Adipose tissue (tissue), 3 donors: Measurements from ENCODE around the gene CYP46A1. TPM values are rescaled to one million over a fixed set of nuclear protein-coding genes. Genes with fewer than 3 reads are reported as not detected.

Experiments
- H3K27ac ChIP-seq: one replicate; pipeline ENCODE4 v1.5.1; 2013; ENCODE audit warnings: low read depth, low read length
- WGBS, 3 donors: extraction: QIAGEN DNeasy Blood & Tissue Kit; methylation state at CpG; one replicate each; pipeline ENCODE4 v1.1.7; 2013; 5-methylcytosine and 5-hydroxymethylcytosine counted together
- polyA plus RNA-seq, 3 donors: library from polyadenylated mRNA; stranded (reverse); fragments of 200-250 nt; gene quantifications; one replicate each; pipeline ENCODE4 v1.2.3, GENCODE V29; 2013
- donor health status: healthy with polysubstance abuse.
- donor health status: Bipolar disorder and iron deficiency.
- donor health status: healthy.

The CYP46A1 gene
- polyA plus RNA-seq, 3 donors: 0.84 to 1.6 (median 0.91) TPM

DNA sequence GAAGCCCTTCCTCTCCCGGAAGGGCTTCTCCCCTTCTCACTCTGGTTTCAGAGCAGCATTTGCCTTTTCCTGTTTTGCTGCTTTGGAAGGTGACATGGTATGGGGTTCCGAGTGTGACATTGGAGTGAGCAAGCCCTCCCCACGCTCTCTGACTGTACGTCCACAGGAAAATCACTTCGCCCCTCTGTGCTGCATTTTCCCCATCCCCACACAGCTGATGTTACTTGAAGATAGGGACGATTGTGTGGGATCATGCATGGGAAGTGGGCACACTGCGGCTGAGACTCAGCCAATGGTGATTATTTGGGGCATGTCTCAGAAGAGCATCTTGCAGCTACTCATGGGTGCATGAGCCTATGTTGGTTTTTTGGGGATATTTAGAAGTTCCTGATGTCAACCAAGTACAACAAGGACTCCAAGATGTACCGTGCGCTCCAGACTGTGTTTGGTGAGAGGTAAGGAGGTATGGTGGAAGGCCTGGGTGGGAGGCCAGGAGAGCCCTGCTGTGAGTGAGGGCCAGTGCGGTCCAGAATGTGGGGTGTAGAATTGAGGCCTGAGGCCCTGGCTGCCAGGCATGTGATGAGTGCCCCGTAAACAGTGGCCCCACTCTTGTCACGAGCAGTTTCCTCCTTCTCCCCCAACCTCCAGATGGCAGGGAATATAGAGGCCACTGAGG, 15.1 kb downstream of the CYP46A1 start:
- 70 to 85% (median 70%) methylated on average over 12 of the region's 12 CpGs for WGBS, 3 donors
- H3K27ac ChIP-seq: no peak overlapping the region

DNA sequence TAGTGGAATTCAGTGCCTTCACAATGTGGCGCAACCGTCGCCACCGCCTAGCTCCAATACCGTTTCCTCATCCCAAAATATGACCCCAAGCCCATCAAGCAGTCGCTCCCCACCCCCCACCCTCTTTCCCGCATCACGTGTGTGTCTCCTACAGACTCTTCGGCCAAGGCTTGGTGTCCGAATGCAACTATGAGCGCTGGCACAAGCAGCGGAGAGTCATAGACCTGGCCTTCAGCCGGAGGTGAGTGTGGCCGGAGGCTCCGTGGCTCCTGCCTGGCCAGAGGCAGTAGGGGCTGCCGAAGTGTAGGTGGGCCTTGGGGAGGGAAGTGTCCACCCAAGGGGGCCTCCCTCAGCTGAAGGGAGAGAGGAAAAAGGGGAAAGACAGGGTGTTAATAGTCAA, 15.8 kb downstream of the CYP46A1 start:
- H3K27ac ChIP-seq: no peak overlapping the region
- WGBS, 3 donors: 91 to 94% (median 93%) methylated on average over 16 of the region's 16 CpGs

- no peak overlapping the region for H3K27ac ChIP-seq
- WGBS, 3 donors: 94 to 96% (median 96%) methylated on average over 6 of the region's 6 CpGs
Measured at GRCh38 chr14:99700379-99700778, 16.3 kb downstream of the CYP46A1 start.

DNA sequence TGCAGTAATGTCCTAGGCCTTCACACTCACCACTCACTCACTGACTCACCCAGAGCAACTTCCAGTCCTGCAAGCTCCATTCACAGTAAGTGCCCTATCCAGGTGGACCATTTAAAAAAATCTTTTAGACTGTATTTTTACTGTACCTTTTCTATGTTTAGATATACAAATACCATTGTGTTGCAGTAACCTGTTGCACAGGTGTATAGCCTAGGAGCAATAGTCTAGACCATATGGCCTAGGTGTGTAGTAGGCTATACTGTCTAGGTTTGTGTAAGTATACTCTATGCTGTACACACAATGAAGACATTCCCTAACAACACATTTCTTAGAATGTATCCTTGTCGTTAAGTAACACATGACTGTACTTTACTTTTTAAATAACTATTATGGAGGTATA, 17.2 kb downstream of the CYP46A1 start:
- 97 to 100% (median 98%) methylated on average over 1 of the region's 1 CpG for WGBS, 3 donors
- no peak overlapping the region for H3K27ac ChIP-seq

DNA sequence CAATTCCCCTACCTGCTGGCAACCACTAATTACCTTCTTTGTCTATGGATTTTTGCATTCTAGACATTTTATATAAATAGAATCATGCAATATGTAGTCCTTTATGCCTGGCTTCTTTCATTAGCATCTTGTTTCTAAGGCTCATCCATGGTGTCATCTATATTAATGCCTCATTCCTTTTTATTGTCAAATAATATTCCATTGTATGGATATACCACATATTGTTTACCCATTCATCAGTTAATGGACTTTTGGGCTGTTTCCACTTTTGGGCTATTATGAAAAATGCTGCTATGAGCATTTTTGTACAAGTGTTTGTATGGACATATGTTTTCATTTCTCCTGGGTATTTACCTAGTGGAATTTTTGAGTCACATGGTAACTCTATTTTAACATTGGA, 18.0 kb downstream of the CYP46A1 start:
- H3K27ac ChIP-seq: no peak overlapping the region

- 94 to 96% (median 95%) methylated on average over 3 of the region's 3 CpGs for WGBS, 3 donors
- H3K27ac ChIP-seq: no peak overlapping the region
Measured at GRCh38 chr14:99703381-99703780, 19.3 kb downstream of the CYP46A1 start.

GRCh38 chr14:99704037-99704436, 19.9 kb downstream of the CYP46A1 start:
- no peak overlapping the region for H3K27ac ChIP-seq
- 95 to 100% (median 100%) methylated on average over 2 of the region's 2 CpGs for WGBS, 3 donors

- H3K27ac ChIP-seq: no peak overlapping the region
- 73 to 82% (median 81%) methylated on average over 8 of the region's 8 CpGs for WGBS, 3 donors
Measured at GRCh38 chr14:99706107-99706900, 22.2 kb downstream of the CYP46A1 start.

GRCh38 chr14:99707420-99707819, 23.3 kb downstream of the CYP46A1 start:
- 99 to 100% (median 100%) methylated on average over 2 of the region's 2 CpGs for WGBS, 3 donors
- no peak overlapping the region for H3K27ac ChIP-seq

- 95 to 97% (median 96%) methylated on average over 9 of the region's 9 CpGs for WGBS, 3 donors
- H3K27ac ChIP-seq: no peak overlapping the region
Measured at GRCh38 chr14:99707921-99708320, 23.8 kb downstream of the CYP46A1 start.

DNA sequence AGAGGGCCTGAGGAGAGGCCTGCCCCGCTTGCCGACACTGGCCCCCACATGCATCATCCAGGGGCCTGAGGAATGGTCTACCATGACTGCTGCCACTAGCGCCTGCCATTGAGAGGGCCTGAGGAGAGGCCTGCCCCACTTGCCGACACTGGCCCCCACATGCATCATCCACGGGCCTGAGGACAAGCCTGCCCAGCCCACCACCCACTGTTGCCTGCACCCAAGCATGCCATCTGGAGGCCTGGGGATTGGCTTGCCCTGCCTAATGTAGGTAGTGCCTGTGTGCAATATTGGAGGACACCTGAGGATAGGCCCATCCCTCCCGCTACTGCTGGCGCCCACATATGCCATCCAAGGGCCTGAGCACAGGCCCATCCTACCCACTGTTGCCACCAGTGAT, 24.4 kb downstream of the CYP46A1 start:
- no peak overlapping the region for H3K27ac ChIP-seq
- WGBS, 3 donors: 82 to 83% (median 82%) methylated on average over 7 of the region's 7 CpGs

DNA sequence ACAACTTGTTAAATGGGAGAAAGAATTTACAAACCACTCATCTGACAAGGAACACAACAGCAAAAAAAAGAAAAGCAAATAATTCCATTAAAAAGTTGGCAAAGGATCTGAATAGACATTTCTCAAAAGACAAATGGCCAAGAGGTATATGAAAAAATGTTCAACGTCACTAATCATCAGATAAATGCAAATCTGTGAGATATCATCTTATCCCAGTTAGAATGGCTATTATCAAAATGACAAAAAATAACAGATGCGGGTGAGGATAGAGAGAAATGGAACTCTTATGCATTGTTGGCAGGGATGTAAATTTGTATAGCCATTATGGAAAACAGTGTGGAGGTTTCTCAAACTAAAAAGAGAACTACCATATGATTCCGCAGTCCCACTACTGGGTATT, 29.9 kb downstream of the CYP46A1 start:
- no peak overlapping the region for H3K27ac ChIP-seq
- 84 to 90% (median 89%) methylated on average over 3 of the region's 3 CpGs for WGBS, 3 donors

GRCh38 chr14:99715266-99716000, 31.3 kb downstream of the CYP46A1 start:
- 61 to 82% (median 67%) methylated on average over 24 of the region's 24 CpGs for WGBS, 3 donors
- H3K27ac ChIP-seq: no peak overlapping the region

DNA sequence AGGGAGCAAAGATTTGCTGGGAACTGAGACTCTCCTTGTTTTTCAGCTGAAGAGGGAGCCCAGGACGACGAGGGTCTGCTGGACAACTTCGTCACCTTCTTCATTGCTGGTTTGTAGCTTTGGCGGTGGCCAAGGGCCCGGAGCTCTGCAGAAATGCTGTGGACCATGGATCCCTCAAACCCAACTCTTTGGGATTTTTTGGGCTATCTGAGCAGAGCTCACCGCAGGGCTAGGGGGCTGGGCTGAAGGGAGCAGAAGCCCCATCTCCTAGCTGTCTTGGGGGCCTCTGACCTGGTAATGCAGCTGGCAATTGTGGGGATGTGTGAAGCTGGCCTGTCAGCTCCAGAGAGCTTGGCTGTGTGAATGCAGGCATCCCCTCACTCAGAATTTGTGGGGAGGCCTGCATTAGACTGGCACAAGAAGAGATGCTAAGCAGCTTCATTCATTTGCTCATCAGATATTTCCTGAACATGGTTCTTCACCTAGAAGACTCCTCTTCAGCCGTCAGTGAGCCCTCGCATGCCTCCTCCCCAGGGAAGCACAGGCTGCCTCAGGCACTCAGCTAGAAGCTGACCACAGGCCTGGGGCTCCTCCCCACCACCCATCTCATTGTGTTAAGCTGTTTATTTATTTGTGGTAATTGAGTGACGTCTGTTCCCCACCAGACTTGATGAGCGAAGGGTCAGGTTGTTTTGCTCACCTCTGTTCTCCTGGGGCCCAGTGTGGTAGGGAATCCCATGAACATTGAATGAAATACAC, 32.2 kb downstream of the CYP46A1 start:
- WGBS, 3 donors: 76 to 84% (median 83%) methylated on average over 10 of the region's 10 CpGs

DNA sequence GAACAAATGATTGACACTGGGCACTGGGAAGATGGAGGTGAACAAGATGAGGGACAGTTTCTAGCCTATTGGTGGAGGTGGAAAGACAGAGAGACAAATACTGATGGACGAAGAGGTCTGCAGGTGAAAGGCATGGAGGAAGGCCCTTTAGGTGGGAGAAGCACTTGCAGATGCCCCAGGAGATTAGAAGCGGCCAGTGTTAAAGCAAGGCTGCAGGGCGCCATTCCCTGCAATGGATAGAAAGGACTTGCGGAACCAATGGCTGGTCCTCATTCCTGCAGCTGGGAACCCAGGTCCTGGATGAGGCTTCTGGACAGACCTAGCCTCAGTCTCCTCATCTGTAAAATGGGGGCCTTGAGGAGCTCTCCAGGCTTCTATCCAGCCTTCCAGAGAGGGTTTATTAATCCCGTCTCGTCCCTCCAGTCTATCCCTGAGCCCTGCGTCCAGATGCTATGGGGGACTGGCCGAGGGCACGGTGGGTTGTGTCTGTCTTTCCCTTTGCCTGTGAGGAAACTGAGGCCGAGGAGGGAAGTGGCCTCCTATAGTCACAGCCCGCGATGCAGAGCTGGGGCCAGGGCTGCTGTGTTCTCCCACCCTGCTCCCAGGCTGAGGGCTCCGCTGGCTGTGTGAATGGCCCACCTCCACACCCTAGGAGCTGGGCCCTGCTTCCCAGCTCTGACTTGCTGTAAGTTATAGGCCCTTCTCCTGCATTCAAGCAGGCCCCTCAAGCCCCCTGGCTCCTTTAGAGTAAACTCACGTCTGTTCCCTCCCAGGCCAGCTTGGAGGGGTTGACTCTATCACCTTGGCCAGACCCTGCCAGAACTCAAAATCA, 33.0 kb downstream of the CYP46A1 start:
- H3K27ac ChIP-seq: no peak overlapping the region
- 93 to 96% (median 95%) methylated on average over 14 of the region's 14 CpGs for WGBS, 3 donors

More for the DNA sequence above, 32.2 kb downstream of the CYP46A1 start:
- H3K27ac ChIP-seq: no peak overlapping the region

DNA sequence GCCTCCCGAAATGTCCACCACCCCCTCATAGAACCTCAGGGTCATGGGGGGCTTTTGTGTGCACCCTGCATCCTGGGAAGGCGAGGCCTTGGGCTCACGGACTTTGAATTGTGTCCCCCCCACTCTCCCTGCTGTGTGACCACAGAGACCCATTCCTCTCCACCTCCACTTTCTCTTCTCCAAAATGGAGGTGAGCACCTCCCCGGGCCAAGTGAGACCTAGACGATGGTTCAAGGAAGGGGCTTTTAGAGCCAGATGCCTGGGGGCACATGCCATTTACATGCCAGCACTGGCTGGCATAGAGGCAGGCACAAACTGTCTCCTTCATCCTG, 33.5 kb downstream of the CYP46A1 start:
- WGBS, 3 donors: 85 to 89% (median 87%) methylated on average over 5 of the region's 5 CpGs
- no peak overlapping the region for H3K27ac ChIP-seq

DNA sequence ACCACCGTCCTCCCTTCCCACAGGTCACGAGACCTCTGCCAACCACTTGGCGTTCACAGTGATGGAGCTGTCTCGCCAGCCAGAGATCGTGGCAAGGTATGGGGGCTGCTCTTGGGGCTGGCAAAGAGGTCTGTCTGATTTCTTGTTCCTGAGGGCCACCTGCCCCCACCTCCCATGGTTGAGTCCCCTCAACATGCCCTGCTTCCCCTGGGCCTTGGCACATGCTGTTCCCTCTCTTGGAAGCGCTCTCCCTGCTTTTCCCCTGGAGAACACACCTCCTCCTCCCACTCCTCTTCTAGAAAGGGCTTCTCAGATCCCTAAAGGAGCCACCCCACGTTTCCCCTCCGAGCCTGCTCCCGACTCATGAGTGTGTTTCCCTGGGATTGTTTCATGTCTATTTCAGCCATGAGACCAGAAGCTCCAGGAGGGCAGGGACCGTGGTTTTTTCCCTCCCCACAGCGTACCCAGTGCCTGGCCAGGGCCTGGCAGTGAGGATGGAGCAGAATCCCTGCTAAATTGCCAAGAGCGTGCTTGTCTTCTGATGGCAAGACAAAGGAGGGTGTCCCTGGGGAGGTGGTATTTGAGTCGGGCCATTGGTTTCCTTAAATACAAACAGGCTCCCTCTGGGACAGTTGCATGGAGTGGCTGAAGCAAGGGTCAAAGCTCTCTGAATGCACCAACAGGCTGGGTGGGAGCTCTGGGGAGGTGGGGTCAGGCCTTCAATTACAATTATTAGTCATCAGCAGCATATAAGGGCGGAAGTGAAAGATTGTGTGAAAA, 34.1 kb downstream of the CYP46A1 start:
- WGBS, 3 donors: 74 to 86% (median 79%) methylated on average over 14 of the region's 14 CpGs
- no peak overlapping the region for H3K27ac ChIP-seq
